HFF-Myc (cell line): Measurements from ENCODE around the gene SLMAP.

Source experiments
- DNase-seq: peaks from one replicate; pipeline ENCODE4 v3.0.0-alpha.2; 2011; ENCODE audit warnings: low read depth; ENCODE audit errors: extremely low read depth
- H3K4me3 ChIP-seq: replicated peaks from 2 replicates; pipeline ENCODE4 v1.5.1; 2011; ENCODE audit warnings: low read depth, mild to moderate bottlenecking, control low read depth, low read length
- CTCF ChIP-seq: IDR thresholded peaks from 2 replicates; pipeline ENCODE4 v1.5.1; 2012; ENCODE audit warnings: mild to moderate bottlenecking, low read depth, low read length, control low read depth; ENCODE audit errors: missing control alignments

SLMAP gene

GRCh38 chr3:57746156-57747010 lies 9.7 kb upstream of the SLMAP start:
- DNase-seq: no peak
- no peak overlapping the region for H3K4me3 ChIP-seq
- no peak for TF ChIP-seq CTCF

- no peak for TF ChIP-seq CTCF
- DNase-seq: no peak
- H3K4me3 ChIP-seq: no peak overlapping the region
Measured at GRCh38 chr3:57749542-57749941, 6.6 kb upstream of the SLMAP start.

GRCh38 chr3:57752307-57752706 lies 3.8 kb upstream of the SLMAP start:
- TF ChIP-seq CTCF: no peak
- DNase-seq: no peak
- H3K4me3 ChIP-seq: no peak overlapping the region

GRCh38 chr3:57753016-57753415 lies 3.1 kb upstream of the SLMAP start:
- H3K4me3 ChIP-seq: no peak overlapping the region
- no peak for DNase-seq
- TF ChIP-seq CTCF: no peak

GRCh38 chr3:57755368-57755675 lies 787 bp upstream of the SLMAP start:
- TF ChIP-seq CTCF: no peak
- H3K4me3 ChIP-seq: peak overlapping the region; percentile 85
- DNase-seq: no peak

- TF ChIP-seq CTCF: no peak
- H3K4me3 ChIP-seq: peak overlapping the region; percentile 85
- no peak for DNase-seq
Measured at GRCh38 chr3:57756528-57757401, 656 bp downstream of the SLMAP start.
